ENCODE results near the gene MLLT3. TPM values are rescaled to one million over a fixed set of nuclear protein-coding genes. Genes with fewer than 3 reads are reported as not detected.

Gene MLLT3
- total and polyA plus RNA-seq, 2 donors (not counting 3 experiments of a cell fraction or from before 2014, with no cell fraction given), result 6.1 to 10.0 TPM

DNA sequence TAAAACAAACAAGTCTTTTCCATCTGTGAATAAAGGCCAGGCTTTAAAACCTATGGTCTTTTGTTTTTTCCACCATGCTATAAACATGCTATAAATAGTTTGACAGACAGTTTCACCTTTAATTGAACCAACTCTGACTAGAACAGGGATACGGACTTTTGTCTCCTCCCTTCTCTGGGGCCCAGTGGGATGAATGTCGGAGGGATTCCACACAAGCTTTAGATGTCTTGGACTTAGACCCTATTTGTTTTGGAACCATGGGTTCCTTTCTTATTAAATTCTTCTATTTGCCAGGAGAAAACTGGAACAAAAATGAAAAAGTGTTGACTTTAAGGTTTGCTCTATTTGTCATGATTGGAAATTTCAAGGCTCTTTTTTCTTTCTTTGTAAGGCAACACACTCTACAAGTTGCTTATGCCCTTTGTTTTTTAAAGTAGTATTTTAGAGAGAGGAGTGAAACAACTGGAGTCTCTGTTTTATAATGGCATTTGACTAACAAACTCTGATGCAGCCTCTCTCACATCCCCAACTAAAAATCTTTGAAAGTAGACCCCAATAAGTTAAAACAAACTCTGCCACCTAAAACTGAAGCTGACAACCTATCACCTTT lies 145.3 kb downstream of the MLLT3 start:
- intact Hi-C loops (cut with micrococcal nuclease), result no loop called here
- H3K36me3 ChIP-seq (ENCODE audit: control insufficient read depth in 2 of 2, extremely low read depth in 1 of 2, insufficient read depth in 2 of 2, low read length in 2 of 2), result no peaks in the 10 kb centered on the region
- POLR2A ChIA-PET, result no interaction called here
- dilution Hi-C loops (cut with MboI; ENCODE audit: extremely low pct_ligation_motif_present, low sequenced_read_pairs), result no loop called here
- H4K20me1 ChIP-seq (replicated peaks; ENCODE audit: control insufficient read depth, extremely low read depth, insufficient read depth, low read length), result no peaks in the 10 kb centered on the region
- CTCF ChIA-PET, result no interaction called here
- H3K4me3 ChIP-seq (replicated peaks in 1 of 3; ENCODE audit: insufficient read depth in 1 of 3, low read depth in 1 of 3, low read length in 3 of 3), result no peak overlapping the region
- no peaks in the 10 kb centered on the region for H3K79me2 ChIP-seq (ENCODE audit: control insufficient read depth, insufficient read depth, low read length)
- TF ChIP-seq POLR2AphosphoS5 (IDR thresholded peaks at IDR 0.05; ENCODE audit: insufficient read depth, low read depth, low read length) (no peak), POLR2A (IDR thresholded peaks at IDR 0.05; ENCODE audit: low read depth, low read length) (no peak), FOS (IDR thresholded peaks at IDR 0.05; ENCODE audit: borderline replicate concordance, insufficient read depth, low read length) (no peak), JUN (IDR thresholded peaks at IDR 0.05; ENCODE audit: borderline replicate concordance, insufficient read depth, insufficient read length, low read depth) (no peak), EZH2 (IDR thresholded peaks at IDR 0.05; ENCODE audit: borderline replicate concordance, low read depth, low read length, severe bottlenecking) (no peak), MYC (IDR thresholded peaks at IDR 0.05; ENCODE audit: low read depth, low read length) (no peak), GATA2 (IDR thresholded peaks at IDR 0.05; ENCODE audit: insufficient read depth, insufficient read length, low read depth, low read length) (no peak)
- TF ChIP-seq, protein P1, sequence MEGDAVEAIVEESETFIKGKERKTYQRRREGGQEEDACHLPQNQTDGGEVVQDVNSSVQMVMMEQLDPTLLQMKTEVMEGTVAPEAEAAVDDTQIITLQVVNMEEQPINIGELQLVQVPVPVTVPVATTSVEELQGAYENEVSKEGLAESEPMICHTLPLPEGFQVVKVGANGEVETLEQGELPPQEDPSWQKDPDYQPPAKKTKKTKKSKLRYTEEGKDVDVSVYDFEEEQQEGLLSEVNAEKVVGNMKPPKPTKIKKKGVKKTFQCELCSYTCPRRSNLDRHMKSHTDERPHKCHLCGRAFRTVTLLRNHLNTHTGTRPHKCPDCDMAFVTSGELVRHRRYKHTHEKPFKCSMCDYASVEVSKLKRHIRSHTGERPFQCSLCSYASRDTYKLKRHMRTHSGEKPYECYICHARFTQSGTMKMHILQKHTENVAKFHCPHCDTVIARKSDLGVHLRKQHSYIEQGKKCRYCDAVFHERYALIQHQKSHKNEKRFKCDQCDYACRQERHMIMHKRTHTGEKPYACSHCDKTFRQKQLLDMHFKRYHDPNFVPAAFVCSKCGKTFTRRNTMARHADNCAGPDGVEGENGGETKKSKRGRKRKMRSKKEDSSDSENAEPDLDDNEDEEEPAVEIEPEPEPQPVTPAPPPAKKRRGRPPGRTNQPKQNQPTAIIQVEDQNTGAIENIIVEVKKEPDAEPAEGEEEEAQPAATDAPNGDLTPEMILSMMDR (IDR thresholded peaks at IDR 0.05; ENCODE audit: extremely low read depth in 1 of 2, insufficient read depth in 1 of 2, low read depth in 1 of 2, low read length in 2 of 2), result no peak
- TF ChIP-seq, protein P2, sequence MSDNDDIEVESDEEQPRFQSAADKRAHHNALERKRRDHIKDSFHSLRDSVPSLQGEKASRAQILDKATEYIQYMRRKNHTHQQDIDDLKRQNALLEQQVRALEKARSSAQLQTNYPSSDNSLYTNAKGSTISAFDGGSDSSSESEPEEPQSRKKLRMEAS (IDR thresholded peaks at IDR 0.05; ENCODE audit: insufficient read depth, insufficient read length), result no peak
- FAIRE-seq, result no peak
- no peaks in the 10 kb centered on the region for H3K9me1 ChIP-seq (replicated peaks; ENCODE audit: control insufficient read depth, extremely low read depth, insufficient read depth, low read length)
- peaks cover 2 to 3% of the 10 kb centered on the region in 2 experiments for H3K27me3 ChIP-seq (ENCODE audit: control insufficient read depth in 2 of 2, insufficient read depth in 2 of 2, low read length in 2 of 2)
- H3K4me1 ChIP-seq (ENCODE audit: control insufficient read depth, extremely low read depth, insufficient read depth, low read length), result no peaks in the 10 kb centered on the region
- BruUV-seq (replicated peaks), result no TSS peak
- no peak overlapping the region for H3K27ac ChIP-seq (ENCODE audit: insufficient read depth, low read depth, low read length)
- H2AFZ ChIP-seq (ENCODE audit: low read depth, low read length), result no peak overlapping the region
- DNase-seq (ENCODE audit: low read depth, low spot score), result peak; percentile 23
- no peaks in the 10 kb centered on the region for H3K9me3 ChIP-seq (replicated peaks; ENCODE audit: control insufficient read depth, insufficient read depth, low read length)
- no peak overlapping the region for H3K4me2 ChIP-seq (ENCODE audit: insufficient read depth, low read length)
- H3K9ac ChIP-seq (replicated peaks; ENCODE audit: extremely low read depth, insufficient read depth, low read length), result no peak overlapping the region

Data from endothelial cell of umbilical vein (primary cell).